Islet of Langerhans (tissue), 1 donor: ENCODE data around the gene SLC16A6.
"Not testable (repeated sequence)": the region's sequence is repeated elsewhere in the genome, so short reads cannot be mapped to it uniquely, and the experiment has no call there.

Experiments
- FAIRE-seq: peaks from one replicate; lab custom pipeline; 2011; peaks lifted over from hg19 to GRCh38; lab: Jason Lieb, UNC

Gene SLC16A6

DNA sequence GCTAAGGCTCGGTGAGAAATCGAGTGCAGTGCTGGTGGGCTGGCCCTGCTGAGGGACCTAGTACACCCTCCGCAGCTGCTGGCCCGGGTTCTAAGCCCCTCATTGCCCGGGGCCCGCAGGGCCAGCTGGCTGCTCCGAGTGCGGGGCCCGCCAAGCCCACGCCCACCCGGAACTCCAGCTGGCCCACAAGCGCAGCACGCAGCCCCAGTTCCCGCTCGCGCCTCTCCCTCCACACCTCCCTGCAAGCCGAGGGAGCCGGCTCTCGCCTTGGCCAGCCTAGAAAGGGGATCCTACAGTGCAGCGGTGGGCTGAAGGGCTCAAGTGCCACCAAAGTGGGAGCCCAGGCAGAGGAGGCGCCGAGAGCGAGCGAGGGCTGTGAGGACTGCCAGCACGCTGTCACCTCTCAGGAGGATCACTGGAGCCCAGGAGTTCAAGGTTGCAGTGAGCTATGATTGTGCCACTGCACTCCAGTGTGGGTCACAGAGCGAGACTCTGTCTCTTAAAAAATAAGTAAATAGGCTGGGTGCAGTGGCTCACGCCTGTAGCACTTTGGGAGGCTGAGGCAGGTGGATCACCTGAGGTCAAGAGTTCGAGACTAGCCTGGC, 18.2 kb upstream of the SLC16A6 start:
- FAIRE-seq: not testable (repeated sequence)

- not testable (repeated sequence) for FAIRE-seq
Observed at GRCh38 chr17:68308486-68308885, 17.6 kb upstream of the SLC16A6 start.

DNA sequence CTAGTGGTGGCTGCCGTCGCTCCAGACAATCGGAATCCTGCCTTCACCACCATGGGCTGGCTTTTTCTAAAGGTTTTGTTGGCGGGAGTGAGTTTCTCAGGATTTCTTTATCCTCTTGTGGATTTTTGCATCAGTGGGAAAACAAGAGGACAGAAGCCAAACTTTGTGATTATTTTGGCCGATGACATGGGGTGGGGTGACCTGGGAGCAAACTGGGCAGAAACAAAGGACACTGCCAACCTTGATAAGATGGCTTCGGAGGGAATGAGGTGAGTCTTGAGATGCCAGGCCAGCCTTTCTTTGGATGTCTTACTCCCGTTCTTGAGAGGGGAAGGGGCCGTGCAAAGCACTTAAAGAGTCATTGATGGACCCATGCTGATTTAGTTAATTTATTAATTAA, 16.5 kb upstream of the SLC16A6 start:
- no peak for FAIRE-seq

- FAIRE-seq: no peak
Observed at GRCh38 chr17:68306819-68307218, 15.9 kb upstream of the SLC16A6 start.

DNA sequence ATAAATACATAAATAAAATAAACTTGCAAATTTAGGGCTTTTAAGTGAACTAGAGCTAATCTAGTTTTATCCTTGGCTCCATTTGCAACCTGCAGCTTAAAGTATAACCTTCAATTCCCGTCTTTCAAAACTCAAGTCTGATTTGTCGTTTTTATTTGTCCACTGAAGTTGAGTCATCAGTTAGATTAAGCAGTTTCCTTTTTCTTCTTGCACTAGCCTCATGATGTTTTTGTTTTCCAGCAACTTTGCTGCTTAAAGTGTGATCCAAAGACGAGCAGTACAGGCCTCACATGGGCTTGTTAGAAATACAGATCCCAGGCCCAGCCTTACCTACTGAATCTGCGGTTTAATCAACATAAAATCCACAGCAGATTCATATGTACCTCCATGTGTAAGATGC, 14.2 kb upstream of the SLC16A6 start:
- FAIRE-seq: no peak

GRCh38 chr17:68304706-68305105, 13.8 kb upstream of the SLC16A6 start:
- no peak for FAIRE-seq

DNA sequence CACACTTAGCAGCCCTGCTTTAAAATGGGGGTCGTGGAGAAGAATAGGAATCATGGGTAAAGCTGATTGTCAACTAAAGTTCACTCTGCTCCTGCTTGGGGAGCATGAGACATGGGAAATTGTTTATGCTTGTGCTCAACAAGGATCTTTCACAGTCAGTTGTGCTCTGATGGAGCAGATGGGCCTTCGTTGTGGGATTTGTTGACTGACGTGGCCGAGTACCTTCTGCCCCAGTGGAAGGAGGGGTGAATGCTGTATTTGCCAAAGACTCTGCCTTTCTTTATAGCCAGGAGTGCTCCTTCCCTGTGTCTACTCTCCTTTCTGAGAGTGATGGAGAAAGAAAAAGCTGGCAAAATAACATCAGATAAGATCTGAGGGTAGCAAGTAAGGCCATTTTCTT, 11.7 kb upstream of the SLC16A6 start:
- FAIRE-seq: no peak

DNA sequence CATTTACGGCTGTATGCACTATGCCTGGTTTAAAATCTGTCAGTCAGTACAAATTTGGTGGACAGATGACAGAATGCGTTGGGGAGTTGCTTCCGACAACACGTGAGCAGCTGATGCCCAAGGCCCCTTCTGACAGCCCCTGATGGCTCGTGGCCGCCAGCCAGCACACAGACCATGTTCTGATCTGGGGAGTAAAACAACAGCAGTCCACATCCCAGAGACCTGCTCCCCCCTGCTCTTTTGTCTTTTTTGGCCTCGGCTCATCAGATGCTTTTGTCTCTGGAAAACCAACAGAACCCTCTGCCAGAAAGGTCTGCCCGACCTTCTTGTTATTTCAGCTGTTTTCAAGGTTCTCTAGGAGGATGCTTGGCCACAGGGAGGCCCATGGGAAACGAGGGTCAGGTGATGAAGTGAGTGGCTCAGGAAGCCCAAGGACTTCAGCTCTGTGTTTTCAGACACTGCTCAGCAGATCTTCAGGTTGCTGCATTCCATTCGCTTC, 11.2 kb upstream of the SLC16A6 start:
- no peak for FAIRE-seq

DNA sequence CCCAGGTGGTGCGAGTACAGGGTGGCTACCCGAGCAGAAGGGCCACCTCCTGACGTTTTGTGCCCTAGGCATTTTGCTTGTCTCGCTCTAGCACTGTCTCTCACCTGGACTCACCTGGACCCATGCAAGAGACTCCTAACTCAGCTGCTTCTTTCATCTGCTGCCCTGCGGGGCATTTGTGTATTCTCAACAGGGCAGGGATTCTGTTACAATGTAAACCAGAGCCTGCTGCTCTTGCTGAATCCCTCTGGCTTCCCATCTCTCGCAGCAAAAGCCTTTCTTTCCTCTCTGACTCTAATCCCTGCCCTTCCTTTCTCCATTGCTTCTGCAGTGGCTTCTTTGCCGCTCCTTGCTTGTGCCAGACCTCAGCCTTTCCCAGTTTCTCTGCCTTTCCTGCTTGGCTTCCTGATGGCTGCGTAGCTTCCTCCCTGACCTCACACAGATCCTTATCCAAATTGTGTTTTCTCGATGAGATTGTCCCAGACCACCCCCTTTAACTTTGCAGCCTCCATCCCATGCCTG, 10.6 kb upstream of the SLC16A6 start:
- no peak for FAIRE-seq

DNA sequence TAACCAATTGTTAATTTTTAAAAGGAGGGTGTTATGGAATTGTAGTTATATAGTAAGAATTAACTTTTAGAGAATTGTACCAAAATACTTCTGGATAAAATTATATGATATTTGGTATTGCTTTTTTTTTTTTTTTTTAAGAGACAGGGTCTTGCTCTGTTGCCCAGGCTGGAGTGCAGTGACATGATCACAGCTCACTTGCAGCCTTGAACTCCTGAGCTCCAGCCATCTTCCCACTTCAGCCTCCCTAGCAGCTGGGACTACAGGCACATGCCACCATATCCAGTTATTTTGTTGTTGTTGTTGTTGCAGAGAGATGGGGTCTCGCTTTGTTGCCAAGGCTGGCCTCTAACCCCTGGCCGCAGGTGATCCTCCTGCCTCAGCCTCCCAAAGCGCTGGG, 8.9 kb upstream of the SLC16A6 start:
- no peak for FAIRE-seq

GRCh38 chr17:68298601-68299000, 7.7 kb upstream of the SLC16A6 start:
- no peak for FAIRE-seq

- FAIRE-seq: no peak
Observed at GRCh38 chr17:68297195-68297594, 6.3 kb upstream of the SLC16A6 start.

DNA sequence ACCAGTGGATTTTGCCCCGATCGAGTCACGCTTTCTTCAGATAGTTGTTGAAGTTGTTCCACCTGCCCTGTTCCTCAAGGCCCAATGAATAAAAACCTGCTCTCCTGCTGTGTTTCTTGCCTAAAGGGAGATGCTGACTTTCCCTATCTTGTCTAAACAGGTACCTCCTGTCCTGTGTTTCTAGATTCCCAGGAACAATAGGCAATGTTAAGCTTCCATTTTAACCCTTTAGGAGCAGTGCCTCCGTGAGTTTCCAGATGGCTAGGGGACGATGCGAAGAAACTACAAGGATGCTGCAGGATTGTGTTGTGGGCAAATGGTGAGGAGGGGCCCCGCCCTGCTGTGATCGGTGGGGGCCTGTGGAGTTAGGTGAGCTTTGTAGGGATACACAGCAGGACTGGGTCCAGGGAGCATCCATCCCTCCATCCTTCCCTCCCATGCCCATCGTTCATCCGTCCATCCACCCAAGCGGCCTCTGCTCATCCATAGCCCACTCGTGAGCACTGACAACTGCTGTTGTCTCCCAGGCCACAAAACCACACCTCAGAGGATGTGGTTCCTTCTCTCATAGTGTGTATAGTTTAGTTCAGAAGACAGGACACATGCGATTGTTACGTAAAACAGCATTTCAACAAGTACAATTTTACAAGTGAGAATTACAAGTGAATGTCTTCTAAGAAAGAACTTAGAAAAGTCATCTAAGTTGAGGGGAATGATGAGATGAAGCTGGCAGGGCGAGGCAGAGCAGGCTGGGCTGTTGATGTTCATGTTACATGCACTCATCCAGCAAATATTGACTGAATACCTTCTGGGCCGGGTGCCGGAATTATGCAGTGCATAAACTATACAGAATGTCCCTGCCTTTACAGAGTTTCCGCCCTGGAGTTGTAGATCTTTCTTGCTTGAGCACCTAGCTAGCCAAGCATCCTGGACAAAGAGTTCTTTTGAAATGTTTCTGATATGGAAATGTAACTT, 5.6 kb upstream of the SLC16A6 start:
- no peak for FAIRE-seq

DNA sequence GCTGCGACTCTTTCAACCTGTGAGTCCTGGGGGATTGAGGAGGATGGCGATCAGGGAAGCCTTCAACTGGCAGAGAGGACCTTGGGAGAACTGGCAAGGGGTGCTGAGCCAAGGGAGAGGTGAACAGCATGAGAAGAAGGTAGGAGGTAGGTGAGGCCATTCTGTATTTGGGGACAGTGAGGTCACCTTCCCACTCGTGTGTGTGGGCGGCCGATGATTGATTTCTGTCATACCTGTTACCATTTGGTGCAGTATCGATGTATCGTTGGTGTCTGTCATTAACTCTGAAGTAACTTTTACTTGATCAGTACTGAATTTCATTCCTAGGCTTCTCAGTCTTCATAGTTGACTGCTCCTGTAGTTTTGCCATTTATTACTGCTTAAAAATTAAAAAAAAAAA, 4.2 kb upstream of the SLC16A6 start:
- no peak for FAIRE-seq

GRCh38 chr17:68294617-68295016, 3.7 kb upstream of the SLC16A6 start:
- no peak for FAIRE-seq

GRCh38 chr17:68294196-68294555, 3.2 kb upstream of the SLC16A6 start:
- FAIRE-seq: no peak

- no peak for FAIRE-seq
Observed at GRCh38 chr17:68293490-68294195, 2.7 kb upstream of the SLC16A6 start.

DNA sequence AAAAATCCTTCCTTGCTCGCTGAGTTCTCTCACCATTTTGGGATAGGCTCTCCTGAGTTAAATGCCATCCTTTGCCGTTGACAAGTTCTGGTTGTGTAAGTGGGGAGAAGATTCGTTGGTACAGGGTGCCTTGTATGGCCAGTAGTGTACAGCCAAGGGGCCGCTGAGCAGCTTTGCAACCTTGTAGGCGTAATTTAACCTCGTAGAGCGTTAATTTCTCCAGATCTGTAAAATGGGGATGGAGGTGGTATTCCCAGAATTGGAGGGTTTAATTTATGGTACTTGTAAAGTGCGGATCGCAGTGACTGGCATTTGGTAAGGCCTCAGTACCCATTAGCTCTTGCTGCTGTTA, 1.7 kb upstream of the SLC16A6 start:
- FAIRE-seq: no peak

DNA sequence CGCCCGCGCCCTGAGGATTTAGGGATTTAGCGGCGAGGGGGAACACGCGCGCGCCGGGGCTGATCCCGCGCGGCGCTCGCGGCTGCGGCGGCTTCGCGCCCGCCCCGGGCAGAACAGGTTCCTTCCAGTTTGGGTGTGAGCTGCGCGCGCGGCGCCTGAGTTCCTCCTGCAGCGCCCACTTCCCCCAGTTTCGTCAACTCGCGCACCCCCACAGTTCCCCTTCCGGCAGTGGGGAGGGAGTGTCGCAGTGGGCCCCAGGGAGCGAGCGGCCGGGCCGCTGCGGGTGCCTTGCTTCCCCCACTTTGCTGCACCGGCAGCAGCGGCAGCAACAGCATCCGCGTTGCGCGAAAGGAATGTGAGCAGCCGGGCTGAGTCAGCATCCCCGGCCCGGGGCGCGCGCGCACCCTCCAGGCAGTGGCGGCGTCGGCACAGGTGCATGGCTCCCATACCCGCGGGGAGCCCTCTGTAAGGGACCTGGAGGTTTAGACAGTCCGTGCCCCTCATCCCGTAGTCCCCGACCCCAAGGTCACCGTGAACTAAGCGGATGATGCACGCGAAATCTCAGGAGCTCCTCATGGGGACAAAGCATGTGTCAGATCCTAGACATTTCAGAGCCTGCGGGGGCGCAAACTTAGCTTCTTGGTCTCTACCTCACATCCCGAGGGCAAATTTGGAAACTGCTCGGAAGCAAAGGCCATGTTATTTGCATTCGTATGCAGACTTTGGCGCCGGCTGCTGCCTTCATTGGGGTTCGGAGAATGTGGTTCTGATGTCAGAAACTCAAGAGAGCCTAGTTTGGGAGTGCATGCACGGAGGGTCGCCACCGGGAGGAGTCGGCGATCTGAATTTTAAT, 1.1 kb upstream of the SLC16A6 start:
- no peak for FAIRE-seq

DNA sequence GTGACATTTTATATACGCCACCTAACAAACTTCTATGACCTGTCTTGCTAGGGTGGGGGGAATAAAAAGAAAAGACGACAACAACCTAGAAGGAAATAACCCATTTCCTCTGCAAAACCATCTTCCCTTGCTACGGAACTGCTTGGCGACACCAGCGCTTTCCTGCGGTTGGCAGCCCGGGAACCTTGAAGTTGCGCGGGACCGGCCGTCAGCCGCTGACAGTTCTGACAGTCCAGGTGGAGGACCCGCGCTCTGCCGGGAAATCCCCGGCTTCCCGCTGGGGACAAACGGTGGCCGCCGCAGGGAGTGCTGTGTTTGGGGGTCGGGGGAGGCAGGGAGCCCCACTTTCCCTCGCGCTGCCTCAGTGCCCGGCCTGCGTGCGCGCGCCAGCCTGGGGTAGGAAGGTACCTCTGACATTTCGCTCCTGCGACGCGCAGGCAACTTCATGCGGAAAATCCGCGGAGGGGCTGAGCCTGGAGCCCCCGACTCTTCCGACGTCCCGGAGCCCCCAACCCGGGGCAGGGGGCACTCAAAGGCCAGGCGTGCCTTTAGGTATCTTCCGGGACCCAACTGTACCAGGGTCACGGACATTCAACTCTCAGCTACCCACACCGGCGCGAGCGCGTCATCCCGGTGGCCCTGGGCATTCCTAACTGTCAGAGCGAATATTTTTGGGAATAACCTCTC, 516 bp downstream of the SLC16A6 start:
- FAIRE-seq: no peak

DNA sequence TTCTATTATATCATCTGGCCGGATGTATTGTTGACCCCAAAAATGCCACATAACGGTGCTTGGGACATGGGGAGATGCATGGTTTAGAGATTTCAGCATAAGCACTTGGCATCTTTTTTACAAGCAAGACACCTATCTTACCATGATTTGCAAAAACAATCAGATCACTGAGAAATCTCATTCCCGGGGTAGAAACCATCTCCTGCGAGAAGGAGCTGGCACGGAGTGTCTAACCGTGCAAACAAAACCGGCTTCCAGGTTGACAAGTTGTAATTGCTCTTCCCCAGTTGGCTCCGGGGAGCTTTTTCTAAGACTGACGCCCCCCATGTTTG, 1.0 kb downstream of the SLC16A6 start:
- FAIRE-seq: no peak
